ENCODE results near the gene TRIM13.

TRIM13 gene

GRCh38 chr13:49993111-49993510, 3.7 kb upstream of the TRIM13 start:
- no peak overlapping the region for H3K27ac ChIP-seq (ENCODE audit: low read depth, low read length)
- H3K4me3 ChIP-seq (ENCODE audit: low read length): no peak overlapping the region
- H4K20me1 ChIP-seq (ENCODE audit: control insufficient read depth, insufficient read depth, low read depth, low read length): no peaks in the 10 kb centered on the region
- H3K36me3 ChIP-seq (ENCODE audit: control insufficient read depth, low read length): peaks cover 11% of the 10 kb centered on the region
- peaks cover 12% of the 10 kb centered on the region for H3K79me2 ChIP-seq (ENCODE audit: control insufficient read depth, low read length)
- no peak for TF ChIP-seq EZH2phosphoT487 (IDR thresholded peaks at IDR 0.05; ENCODE audit: borderline replicate concordance, low read length)
- no peak for TF ChIP-seq CTCF (IDR thresholded peaks at IDR 0.05; ENCODE audit: low read depth, low read length, poor library complexity, severe bottlenecking)
- peaks cover 11% of the 10 kb centered on the region for H3F3A ChIP-seq (ENCODE audit: control insufficient read depth, insufficient read depth)
- peaks cover 15% of the 10 kb centered on the region for H3K4me1 ChIP-seq (ENCODE audit: control insufficient read depth, low read length)
- no peaks in the 10 kb centered on the region for H3K9me3 ChIP-seq (ENCODE audit: control insufficient read depth, insufficient read depth, low read length)
- H3K4me2 ChIP-seq (ENCODE audit: low read length): no peak overlapping the region
- no peaks in the 10 kb centered on the region for H3K9me2 ChIP-seq (replicated peaks; ENCODE audit: control insufficient read depth, low read length)
- H3K27me3 ChIP-seq (ENCODE audit: control insufficient read depth, low read length): no peaks in the 10 kb centered on the region

GRCh38 chr13:49993666-49994065, 3.2 kb upstream of the TRIM13 start:
- no peak overlapping the region for H3K27ac ChIP-seq (ENCODE audit: low read depth, low read length)
- no peaks in the 10 kb centered on the region for H3K9me3 ChIP-seq (ENCODE audit: control insufficient read depth, insufficient read depth, low read length)
- peaks cover 11% of the 10 kb centered on the region for H3F3A ChIP-seq (ENCODE audit: control insufficient read depth, insufficient read depth)
- peaks cover 17% of the 10 kb centered on the region for H3K36me3 ChIP-seq (ENCODE audit: control insufficient read depth, low read length)
- TF ChIP-seq EZH2phosphoT487 (IDR thresholded peaks at IDR 0.05; ENCODE audit: borderline replicate concordance, low read length) (no peak), CTCF (IDR thresholded peaks at IDR 0.05; ENCODE audit: low read depth, low read length, poor library complexity, severe bottlenecking) (no peak)
- H3K4me1 ChIP-seq (ENCODE audit: control insufficient read depth, low read length): peaks cover 20% of the 10 kb centered on the region
- H3K79me2 ChIP-seq (ENCODE audit: control insufficient read depth, low read length): peaks cover 18% of the 10 kb centered on the region
- no peak overlapping the region for H3K4me3 ChIP-seq (ENCODE audit: low read length)
- no peaks in the 10 kb centered on the region for H3K27me3 ChIP-seq (ENCODE audit: control insufficient read depth, low read length)
- no peaks in the 10 kb centered on the region for H3K9me2 ChIP-seq (replicated peaks; ENCODE audit: control insufficient read depth, low read length)
- H3K4me2 ChIP-seq (ENCODE audit: low read length): no peak overlapping the region
- H4K20me1 ChIP-seq (ENCODE audit: control insufficient read depth, insufficient read depth, low read depth, low read length): 0 out of 2 replicates have a peak, but pooled peaks cover 2% of the 10 kb centered on the region

- TF ChIP-seq CTCF (IDR thresholded peaks at IDR 0.05; ENCODE audit: low read depth, low read length, poor library complexity, severe bottlenecking): no peak
- no peak for TF ChIP-seq EZH2phosphoT487 (IDR thresholded peaks at IDR 0.05; ENCODE audit: borderline replicate concordance, low read length)
- Histone ChIP-seq H3K9me3 (ENCODE audit: control insufficient read depth, insufficient read depth, low read length) (no peaks in the 10 kb centered on the region), H3K4me2 (ENCODE audit: low read length) (peak overlapping the region; percentile 70), H3K79me2 (ENCODE audit: control insufficient read depth, low read length) (peaks cover 36% of the 10 kb centered on the region), H3K27ac (ENCODE audit: low read depth, low read length) (peak overlapping the region; percentile 72), H4K20me1 (ENCODE audit: control insufficient read depth, insufficient read depth, low read depth, low read length) (0 out of 2 replicates have a peak, but pooled peaks cover 2% of the 10 kb centered on the region), H3K4me1 (ENCODE audit: control insufficient read depth, low read length) (peaks cover 38% of the 10 kb centered on the region), H3F3A (ENCODE audit: control insufficient read depth, insufficient read depth) (peaks cover 11% of the 10 kb centered on the region), H3K36me3 (ENCODE audit: control insufficient read depth, low read length) (peaks cover 36% of the 10 kb centered on the region), H3K4me3 (ENCODE audit: low read length) (peak overlapping the region; percentile 79), H3K27me3 (ENCODE audit: control insufficient read depth, low read length) (no peaks in the 10 kb centered on the region), H3K9me2 (replicated peaks; ENCODE audit: control insufficient read depth, low read length) (no peaks in the 10 kb centered on the region)
These were observed 1.2 kb upstream of the TRIM13 start for GRCh38 chr13:49995625-49996101.
